C4-2B (cell line): ENCODE results near the gene NRSN1.

Source experiments
- ZFX ChIP-seq: fragments of 450-650 bp; IDR thresholded peaks from 2 replicates; pipeline ENCODE4 v1.6.1; 2017
- TF ChIP-seq, protein P1 (sequence below): fragments of 450-650 bp; conservative IDR thresholded peaks from 2 replicates; pipeline ENCODE4 v1.5.1; 2017; ENCODE audit warnings: mild to moderate bottlenecking

DNA sequence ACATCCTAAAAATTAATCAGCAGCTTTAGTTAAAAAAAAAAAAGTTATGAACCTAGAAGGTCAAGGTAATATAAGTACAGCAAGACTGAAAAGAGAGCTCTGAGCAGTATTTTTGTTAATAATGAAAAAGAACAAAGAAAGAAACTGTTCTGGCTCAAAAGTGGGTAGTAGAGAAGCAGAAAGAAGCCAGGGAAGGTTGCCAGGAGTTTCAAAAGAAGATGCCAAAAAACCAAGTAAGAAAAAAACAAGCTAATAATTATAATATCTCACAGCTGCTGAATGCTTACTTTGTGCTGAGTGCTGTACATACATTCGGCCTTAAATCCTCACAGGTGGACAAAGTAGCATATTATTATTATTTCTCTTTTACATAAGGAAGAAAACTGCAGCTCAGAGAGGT lies 31.9 kb downstream of the NRSN1 start:
- TF ChIP-seq, protein P1, sequence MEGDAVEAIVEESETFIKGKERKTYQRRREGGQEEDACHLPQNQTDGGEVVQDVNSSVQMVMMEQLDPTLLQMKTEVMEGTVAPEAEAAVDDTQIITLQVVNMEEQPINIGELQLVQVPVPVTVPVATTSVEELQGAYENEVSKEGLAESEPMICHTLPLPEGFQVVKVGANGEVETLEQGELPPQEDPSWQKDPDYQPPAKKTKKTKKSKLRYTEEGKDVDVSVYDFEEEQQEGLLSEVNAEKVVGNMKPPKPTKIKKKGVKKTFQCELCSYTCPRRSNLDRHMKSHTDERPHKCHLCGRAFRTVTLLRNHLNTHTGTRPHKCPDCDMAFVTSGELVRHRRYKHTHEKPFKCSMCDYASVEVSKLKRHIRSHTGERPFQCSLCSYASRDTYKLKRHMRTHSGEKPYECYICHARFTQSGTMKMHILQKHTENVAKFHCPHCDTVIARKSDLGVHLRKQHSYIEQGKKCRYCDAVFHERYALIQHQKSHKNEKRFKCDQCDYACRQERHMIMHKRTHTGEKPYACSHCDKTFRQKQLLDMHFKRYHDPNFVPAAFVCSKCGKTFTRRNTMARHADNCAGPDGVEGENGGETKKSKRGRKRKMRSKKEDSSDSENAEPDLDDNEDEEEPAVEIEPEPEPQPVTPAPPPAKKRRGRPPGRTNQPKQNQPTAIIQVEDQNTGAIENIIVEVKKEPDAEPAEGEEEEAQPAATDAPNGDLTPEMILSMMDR, result no peak
- TF ChIP-seq ZFX, result no peak
